ENCODE results near the gene MOGAT2.
"Not testable (repeated sequence)": the region's sequence is repeated elsewhere in the genome, so short reads cannot be mapped to it uniquely, and the experiment has no call there.

MOGAT2 gene

GRCh38 chr11:75718419-75719339 is 1.0 kb downstream of the MOGAT2 start:
- no peak for DNase-seq (ENCODE audit: extremely low read depth in 1 of 2, low read depth in 1 of 2)

- DNase-seq (ENCODE audit: extremely low read depth in 1 of 2, low read depth in 1 of 2): no peak
Observed at GRCh38 chr11:75719340-75720239, 2.0 kb downstream of the MOGAT2 start.

GRCh38 chr11:75720639-75721038 is 3.0 kb downstream of the MOGAT2 start:
- no peak for DNase-seq (ENCODE audit: extremely low read depth in 1 of 2, low read depth in 1 of 2)

GRCh38 chr11:75721852-75722668 is 4.4 kb downstream of the MOGAT2 start:
- DNase-seq (ENCODE audit: extremely low read depth in 1 of 2, low read depth in 1 of 2): no peak

- DNase-seq (ENCODE audit: extremely low read depth in 1 of 2, low read depth in 1 of 2): no peak
Observed at GRCh38 chr11:75722669-75723042, 5.0 kb downstream of the MOGAT2 start.

GRCh38 chr11:75725547-75726320 is 8.1 kb downstream of the MOGAT2 start:
- no peak for DNase-seq (ENCODE audit: extremely low read depth in 1 of 2, low read depth in 1 of 2)

GRCh38 chr11:75728992-75729391 is 11.4 kb downstream of the MOGAT2 start:
- no peak for DNase-seq (ENCODE audit: extremely low read depth in 1 of 2, low read depth in 1 of 2)

- no peak for DNase-seq (ENCODE audit: extremely low read depth in 1 of 2, low read depth in 1 of 2)
Observed at GRCh38 chr11:75731095-75731494, 13.5 kb downstream of the MOGAT2 start.

- no peak for DNase-seq (ENCODE audit: extremely low read depth in 1 of 2, low read depth in 1 of 2)
Observed at GRCh38 chr11:75733071-75733430, 15.4 kb downstream of the MOGAT2 start.

- no peak for DNase-seq (ENCODE audit: extremely low read depth in 1 of 2, low read depth in 1 of 2)
Observed at GRCh38 chr11:75733431-75734107, 15.9 kb downstream of the MOGAT2 start.

- DNase-seq (ENCODE audit: extremely low read depth in 1 of 2, low read depth in 1 of 2): no peak
Observed at GRCh38 chr11:75734491-75735180, 17.0 kb downstream of the MOGAT2 start.

GRCh38 chr11:75735181-75735845 is 17.7 kb downstream of the MOGAT2 start:
- DNase-seq (ENCODE audit: extremely low read depth in 1 of 2, low read depth in 1 of 2): no peak

- no peak for DNase-seq (ENCODE audit: extremely low read depth in 1 of 2, low read depth in 1 of 2)
Observed at GRCh38 chr11:75737314-75737713, 19.7 kb downstream of the MOGAT2 start.

GRCh38 chr11:75740681-75741080 is 23.0 kb downstream of the MOGAT2 start:
- DNase-seq (ENCODE audit: extremely low read depth in 1 of 2, low read depth in 1 of 2): no peak

GRCh38 chr11:75743159-75743558 is 25.5 kb downstream of the MOGAT2 start:
- DNase-seq (ENCODE audit: extremely low read depth in 1 of 2, low read depth in 1 of 2): not testable (repeated sequence)

- no peak for DNase-seq (ENCODE audit: extremely low read depth in 1 of 2, low read depth in 1 of 2)
Observed at GRCh38 chr11:75743711-75744563, 26.3 kb downstream of the MOGAT2 start.

- DNase-seq (ENCODE audit: extremely low read depth in 1 of 2, low read depth in 1 of 2): no peak
Observed at GRCh38 chr11:75745807-75746206, 28.2 kb downstream of the MOGAT2 start.

All from stimulated activated CD8-positive, alpha-beta memory T cell treated with anti-CD3 and anti-CD28 coated beads, Interleukin-7, amount 100 ng/mL, for 48 hours (primary cell).